OCI-LY7 (cell line): ENCODE data around the gene MORF4L1. TPM values are rescaled to one million over a fixed set of nuclear protein-coding genes. Genes with fewer than 3 reads are reported as not detected.
"Not testable (repeated sequence)": the region's sequence is repeated elsewhere in the genome, so short reads cannot be mapped to it uniquely, and the experiment has no call there.

Source experiments
- BruUV-seq: library from RNA; stranded (reverse); fragments of 400-500 nt; replicated peaks from 2 replicates; lab custom pipeline; 2021; lab: Mats Ljungman, UMichigan
- CTCF ChIA-PET: fragments of 300-600 bp; sonication (Branson Sonifier 250); formaldehyde crosslinking; loops from one replicate; lab custom pipeline; 2022; ENCODE audit warnings: antibody characterized with exemption; ENCODE audit not compliant: unreplicated experiment; lab: Charles Lee
- POLR2A ChIA-PET: fragments of 300-600 bp; sonication (Branson Sonifier 250); formaldehyde crosslinking; loops from one replicate; lab custom pipeline; 2022; ENCODE audit warnings: antibody characterized with exemption; lab: Charles Lee
- DNase-seq: peaks from one replicate; pipeline ENCODE4 v3.0.0-alpha.2; 2015; ENCODE audit warnings: low spot score
- H2AFZ ChIP-seq: fragments of 200-600 bp; sonication (generic), shearing (Covaris generic); 2 replicates; pipeline ENCODE4 v1.6.1; 2014; ENCODE audit warnings: mild to moderate bottlenecking, antibody characterized with exemption, low read length, moderate library complexity
- H3K27ac ChIP-seq: fragments of 200-600 bp; sonication (generic); 2 replicates; pipeline ENCODE4 v1.5.1; 2014; ENCODE audit warnings: mixed run types, low read depth, mild to moderate bottlenecking, moderate library complexity, low read length, inconsistent platforms; ENCODE audit not compliant: poor library complexity, severe bottlenecking
- H3K36me3 ChIP-seq: fragments of 200-600 bp; sonication (generic); 2 replicates; pipeline ENCODE4 v1.6.1; 2014; ENCODE audit warnings: mild to moderate bottlenecking, antibody characterized with exemption, low read length, moderate library complexity, mixed read lengths; ENCODE audit not compliant: insufficient read depth
- H3K4me1 ChIP-seq: fragments of 200-600 bp; sonication (generic); 2 replicates; pipeline ENCODE4 v1.5.1; 2014; ENCODE audit warnings: mild to moderate bottlenecking, low read length; ENCODE audit not compliant: insufficient read depth, poor library complexity, severe bottlenecking
- H3K4me2 ChIP-seq: fragments of 200-600 bp; sonication (generic); 2 replicates; pipeline ENCODE4 v1.6.1; 2014; ENCODE audit warnings: mild to moderate bottlenecking, low read length
- H3K4me3 ChIP-seq: fragments of 200-600 bp; sonication (generic); 2 replicates; pipeline ENCODE4 v1.5.1; 2014; ENCODE audit warnings: mild to moderate bottlenecking, low read depth, low read length; ENCODE audit not compliant: poor library complexity, severe bottlenecking
- H3K79me2 ChIP-seq: fragments of 200-600 bp; sonication (generic); 2 replicates; pipeline ENCODE4 v1.6.1; 2016; ENCODE audit warnings: low read depth, mild to moderate bottlenecking, low read length, moderate library complexity, mixed read lengths; ENCODE audit not compliant: insufficient read depth
- H3K9me2 ChIP-seq: fragments of 200-600 bp; sonication (generic); 2 replicates; pipeline ENCODE4 v1.6.1; 2016; ENCODE audit warnings: mild to moderate bottlenecking, low read length, mixed read lengths; ENCODE audit not compliant: insufficient read depth
- H3K9me3 ChIP-seq: fragments of 200-600 bp; sonication (generic); 2 replicates; pipeline ENCODE4 v1.6.1; 2014; ENCODE audit warnings: mild to moderate bottlenecking, mixed run types, low read length, mixed read lengths
- H4K20me1 ChIP-seq: fragments of 200-600 bp; sonication (generic); 2 replicates; pipeline ENCODE4 v1.6.1; 2014; ENCODE audit warnings: mild to moderate bottlenecking, antibody characterized with exemption, low read length, moderate library complexity, mixed read lengths; ENCODE audit not compliant: insufficient read depth
- EZH2phosphoT487 ChIP-seq: fragments of 200-600 bp; sonication (generic); IDR thresholded peaks from 2 replicates; pipeline ENCODE4 v1.6.1; 2018; ENCODE audit warnings: low read depth, borderline replicate concordance, mild to moderate bottlenecking, mixed run types, antibody characterized with exemption, low read length, moderate library complexity, mixed read lengths
- intact Hi-C: fragments of 100-400 bp; cut with micrococcal nuclease; formaldehyde crosslinking; loops from one replicate; pipeline ENCODE4 v1.10.0; 2022; ENCODE audit not compliant: unreplicated experiment
- total RNA-seq, 2 experiments: library from RNA; depleted of rRNA in 1 of 2; stranded (reverse); fragments of >200 nt in 1 of 2; shearing (Covaris generic) in 1 of 2; gene quantifications; 2 replicates each; pipeline ENCODE4 v1.2.3, GENCODE V29; 2014 to 2022
- TF ChIP-seq, protein P1 (sequence below): fragments of 200-600 bp; sonication (generic); conservative IDR thresholded peaks from 2 replicates; pipeline ENCODE4 v1.5.1; 2014; ENCODE audit warnings: mild to moderate bottlenecking, antibody characterized with exemption, low read length, moderate library complexity, mixed read lengths

Gene MORF4L1
- total RNA-seq, 2 experiments from 2014 or later: 152 to 286 TPM

DNA sequence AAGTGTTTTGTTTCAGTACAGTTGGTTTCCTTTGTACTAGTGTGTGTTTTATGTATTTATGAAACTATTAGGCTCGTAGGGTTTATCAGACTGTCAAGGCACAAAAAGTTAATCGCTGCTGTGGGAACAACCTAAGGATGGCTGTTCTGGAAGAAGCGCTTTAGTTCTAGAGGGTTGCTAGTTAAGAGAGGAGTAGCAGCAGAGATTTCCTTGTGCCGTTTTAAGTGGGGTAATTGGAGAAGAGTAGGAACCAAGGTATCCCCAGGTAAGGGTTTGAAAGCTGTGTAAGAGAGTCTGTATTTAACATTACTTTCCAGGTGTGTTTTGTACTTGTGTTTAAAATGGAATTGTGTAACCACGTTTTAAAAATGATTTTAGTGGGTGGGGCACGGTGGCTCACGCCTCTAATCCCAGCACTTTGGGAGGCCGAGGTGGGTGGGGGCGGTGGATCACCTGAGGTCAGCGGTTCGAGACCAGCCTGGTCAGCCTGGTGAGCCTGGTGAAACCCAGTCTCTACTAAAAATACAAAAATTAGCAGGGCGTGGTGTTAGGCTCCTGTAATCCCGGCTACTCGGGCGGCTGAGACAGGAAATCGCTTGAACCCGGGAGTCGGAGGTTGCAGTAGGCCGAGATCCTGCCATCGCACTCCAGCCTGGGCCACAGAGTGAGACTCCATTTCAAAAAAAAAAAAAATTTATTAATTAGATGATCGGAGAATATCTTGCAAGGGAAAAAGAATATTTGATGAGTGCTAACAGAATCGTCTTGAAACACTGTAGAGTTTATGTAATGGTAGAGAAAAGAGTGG is 2.6 kb downstream of the MORF4L1 start:
- H3K79me2 ChIP-seq: peaks cover 69% of the 10 kb centered on the region
- no peak overlapping the region for H2AFZ ChIP-seq
- ChIA-PET POLR2A (interaction anchor here (0.6 to 0.7 kb wide), 2 partner anchors 21 to 822 kb away, joined by 3 read pairs; no protein-coding TSS in a partner anchor), CTCF (no interaction called here)
- peaks cover 47% of the 10 kb centered on the region for H3K4me1 ChIP-seq
- peaks cover 52% of the 10 kb centered on the region for H4K20me1 ChIP-seq
- H3K4me3 ChIP-seq: peak overlapping the region; percentile 88
- H3K9me3 ChIP-seq: no peaks in the 10 kb centered on the region
- intact Hi-C loops: loop anchor here (10.0 kb wide), 1 partner anchor 441 kb away; the partner anchor contains the start of gene IREB2
- H3K36me3 ChIP-seq: peaks cover 42% of the 10 kb centered on the region
- peak; percentile 19 for DNase-seq
- BruUV-seq: no TSS peak
- peak overlapping the region; percentile 87 for H3K27ac ChIP-seq
- H3K4me2 ChIP-seq: peak overlapping the region; percentile 80
- H3K9me2 ChIP-seq: no peaks in the 10 kb centered on the region
- TF ChIP-seq EZH2phosphoT487: no peak
- TF ChIP-seq, protein P1, sequence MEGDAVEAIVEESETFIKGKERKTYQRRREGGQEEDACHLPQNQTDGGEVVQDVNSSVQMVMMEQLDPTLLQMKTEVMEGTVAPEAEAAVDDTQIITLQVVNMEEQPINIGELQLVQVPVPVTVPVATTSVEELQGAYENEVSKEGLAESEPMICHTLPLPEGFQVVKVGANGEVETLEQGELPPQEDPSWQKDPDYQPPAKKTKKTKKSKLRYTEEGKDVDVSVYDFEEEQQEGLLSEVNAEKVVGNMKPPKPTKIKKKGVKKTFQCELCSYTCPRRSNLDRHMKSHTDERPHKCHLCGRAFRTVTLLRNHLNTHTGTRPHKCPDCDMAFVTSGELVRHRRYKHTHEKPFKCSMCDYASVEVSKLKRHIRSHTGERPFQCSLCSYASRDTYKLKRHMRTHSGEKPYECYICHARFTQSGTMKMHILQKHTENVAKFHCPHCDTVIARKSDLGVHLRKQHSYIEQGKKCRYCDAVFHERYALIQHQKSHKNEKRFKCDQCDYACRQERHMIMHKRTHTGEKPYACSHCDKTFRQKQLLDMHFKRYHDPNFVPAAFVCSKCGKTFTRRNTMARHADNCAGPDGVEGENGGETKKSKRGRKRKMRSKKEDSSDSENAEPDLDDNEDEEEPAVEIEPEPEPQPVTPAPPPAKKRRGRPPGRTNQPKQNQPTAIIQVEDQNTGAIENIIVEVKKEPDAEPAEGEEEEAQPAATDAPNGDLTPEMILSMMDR: no peak

DNA sequence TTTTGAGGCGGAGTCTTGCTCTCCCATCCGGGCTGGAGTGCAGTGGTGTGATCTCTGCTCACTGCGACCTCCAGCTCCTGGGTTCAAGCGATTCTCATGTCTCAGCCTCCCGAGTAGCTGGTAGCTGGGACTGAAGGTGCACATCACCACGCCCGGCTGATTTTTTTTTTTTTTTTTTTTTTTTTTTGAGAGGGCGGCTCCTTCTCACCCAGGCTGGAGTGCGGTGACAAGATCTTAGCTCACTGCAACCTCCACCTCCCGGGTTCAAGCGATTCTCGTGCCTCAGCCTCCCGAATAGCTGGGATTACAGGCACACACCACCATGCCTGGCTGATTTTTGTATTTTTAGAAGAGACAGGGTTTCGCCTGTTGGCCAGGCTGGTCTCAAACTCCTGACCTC is 4.3 kb downstream of the MORF4L1 start:
- not testable (repeated sequence) for BruUV-seq
- POLR2A ChIA-PET: interaction anchor here (0.6 to 0.9 kb wide), 4 partner anchors 22 to 1885 kb away, joined by 3 to 6 read pairs (median 4); partner anchors contain the start of gene PSMA4
- peak overlapping the region; percentile 80 for H3K4me2 ChIP-seq

DNA sequence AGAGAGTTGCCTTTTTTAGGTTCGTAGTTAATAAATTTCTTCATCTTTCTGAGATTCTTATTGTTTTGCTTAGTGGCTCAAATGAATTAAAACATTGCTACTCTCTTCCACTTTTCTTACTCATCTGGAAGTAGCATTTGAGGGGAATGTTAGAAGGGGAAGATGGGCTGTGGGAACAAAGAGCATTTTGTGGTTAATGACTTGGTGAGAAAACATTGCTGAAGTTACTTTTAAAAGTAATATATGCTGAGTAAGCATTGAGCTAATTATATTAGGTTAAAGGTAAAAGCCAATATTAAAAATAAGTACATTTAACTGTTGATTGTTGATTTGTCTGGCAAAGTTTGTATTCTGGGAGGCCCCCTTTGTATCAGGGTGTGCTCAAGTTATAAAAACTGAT is 5.7 kb downstream of the MORF4L1 start:
- TF ChIP-seq EZH2phosphoT487: no peak
- intact Hi-C loops: loop anchor here (10.0 kb wide), 1 partner anchor 444 kb away; the partner anchor contains the start of gene IREB2
- Histone ChIP-seq H2AFZ (no peak overlapping the region), H3K9me3 (no peaks in the 10 kb centered on the region), H3K79me2 (peaks cover 99% of the 10 kb centered on the region), H3K4me3 (peak overlapping the region; percentile 88), H3K36me3 (peaks cover 73% of the 10 kb centered on the region), H3K27ac (no peak overlapping the region), H3K4me1 (peaks cover 41% of the 10 kb centered on the region), H4K20me1 (peaks cover 74% of the 10 kb centered on the region), H3K4me2 (peak overlapping the region; percentile 80), H3K9me2 (no peaks in the 10 kb centered on the region)
- BruUV-seq: no TSS peak
- no peak for DNase-seq
- CTCF ChIA-PET: no interaction called here
- POLR2A ChIA-PET: interaction anchor here (0.9 kb wide), 1 partner anchor 15 kb away, joined by 4 read pairs; no protein-coding TSS in a partner anchor

More for the DNA sequence above, 4.3 kb downstream of the MORF4L1 start:
- intact Hi-C loops: loop anchor here (10.0 kb wide), 1 partner anchor 442 kb away; the partner anchor contains the start of gene IREB2
- H3K4me1 ChIP-seq: peaks cover 46% of the 10 kb centered on the region
- peaks cover 85% of the 10 kb centered on the region for H3K79me2 ChIP-seq
- H3K27ac ChIP-seq, DNase-seq, CTCF ChIA-PET, H3K9me2 ChIP-seq, H2AFZ ChIP-seq, H3K9me3 ChIP-seq: not testable (repeated sequence)
- H4K20me1 ChIP-seq: peaks cover 63% of the 10 kb centered on the region
- peaks cover 59% of the 10 kb centered on the region for H3K36me3 ChIP-seq
- H3K4me3 ChIP-seq: peak overlapping the region; percentile 88
